Liver (tissue), 9 donors: Measurements from ENCODE around the gene RIT1. TPM values are rescaled to one million over a fixed set of nuclear protein-coding genes. Genes with fewer than 3 reads are reported as not detected.
"Not testable (repeated sequence)": the region's sequence is repeated elsewhere in the genome, so short reads cannot be mapped to it uniquely, and the experiment has no call there.

Source experiments
- DNase-seq: peaks from one replicate; pipeline ENCODE4 v3.0.0-alpha.2; 2017; ENCODE audit warnings: low spot score
- H3K27ac ChIP-seq, 2 donors: one replicate each; pipeline ENCODE4 v1.7.0; 2013; ENCODE audit warnings: inconsistent platforms in 2 of 2, low read length in 2 of 2, control low read depth in 1 of 2, low read depth in 1 of 2, mild to moderate bottlenecking in 1 of 2
- H3K27me3 ChIP-seq, 4 donors: one replicate each; pipeline versions ENCODE4 v1.6.1 to v1.7.0; 2013; ENCODE audit warnings: low read length in 3 of 4, inconsistent platforms in 1 of 4, mild to moderate bottlenecking in 1 of 4, moderate library complexity in 1 of 4; ENCODE audit not compliant: control insufficient read depth in 4 of 4, insufficient read depth in 4 of 4
- H3K36me3 ChIP-seq, 4 donors: one replicate each; pipeline versions ENCODE4 v1.6.1 to v1.7.0; 2013; ENCODE audit warnings: low read length in 3 of 4, mild to moderate bottlenecking in 3 of 4, low read depth in 1 of 4, moderate library complexity in 1 of 4; ENCODE audit not compliant: control insufficient read depth in 4 of 4, insufficient read depth in 3 of 4
- H3K4me1 ChIP-seq, 4 donors: one replicate each; pipeline versions ENCODE4 v1.6.1 to v1.7.0; 2013; ENCODE audit warnings: low read length in 3 of 4, mild to moderate bottlenecking in 3 of 4, moderate library complexity in 1 of 4; ENCODE audit not compliant: control insufficient read depth in 4 of 4, insufficient read depth in 4 of 4
- H3K4me3 ChIP-seq, 3 donors: one replicate each; pipeline versions ENCODE4 v1.6.1 to v1.7.0; 2013; ENCODE audit warnings: low read length in 3 of 3, control low read depth in 1 of 3, low read depth in 1 of 3, mild to moderate bottlenecking in 1 of 3
- H3K9ac ChIP-seq, 2 donors: one replicate each; pipeline ENCODE4 v1.7.0; 2013; ENCODE audit warnings: low read length in 2 of 2, mild to moderate bottlenecking in 2 of 2, moderate library complexity in 2 of 2, control low read depth in 1 of 2, low read depth in 1 of 2
- H3K9me3 ChIP-seq, 4 donors: one replicate each; pipeline versions ENCODE4 v1.6.1 to v1.7.0; 2013; ENCODE audit warnings: low read length in 3 of 4; ENCODE audit not compliant: control insufficient read depth in 4 of 4
- ATF3 ChIP-seq: IDR thresholded peaks from 2 replicates; pipeline ENCODE4 v1.6.1; 2016; ENCODE audit warnings: antibody characterized with exemption
- EGR1 ChIP-seq, 2 donors: IDR thresholded peaks; 2 replicates each; pipeline ENCODE4 v1.6.1; 2016 to 2018; ENCODE audit warnings: antibody characterized with exemption in 2 of 2, low read depth in 2 of 2
- FOXA1 ChIP-seq: IDR thresholded peaks from 2 replicates; pipeline ENCODE4 v1.6.1; 2016; ENCODE audit warnings: antibody characterized with exemption
- HNF4A ChIP-seq, 2 donors: conservative IDR thresholded peaks; 2 replicates each; pipeline ENCODE4 v1.6.1; 2016; ENCODE audit warnings: antibody characterized with exemption in 2 of 2, mild to moderate bottlenecking in 2 of 2
- JUND ChIP-seq, 2 donors: IDR thresholded peaks; 2 replicates each; pipeline ENCODE4 v1.6.1; 2016; ENCODE audit warnings: antibody characterized with exemption in 2 of 2
- RAD21 ChIP-seq, 2 donors: IDR thresholded peaks; 2 replicates each; pipeline ENCODE4 v1.6.1; 2016; ENCODE audit warnings: antibody characterized with exemption in 2 of 2, mild to moderate bottlenecking in 2 of 2
- SP1 ChIP-seq: IDR thresholded peaks from 2 replicates; pipeline ENCODE4 v1.6.1; 2018; ENCODE audit warnings: antibody characterized with exemption, mild to moderate bottlenecking
- YY1 ChIP-seq: IDR thresholded peaks from 2 replicates; pipeline ENCODE4 v1.6.1; 2016; ENCODE audit warnings: antibody characterized with exemption, mild to moderate bottlenecking
- ZBTB33 ChIP-seq: IDR thresholded peaks from 2 replicates; pipeline ENCODE4 v1.6.1; 2016; ENCODE audit warnings: antibody characterized with exemption
- WGBS: extraction: QIAGEN DNeasy Blood & Tissue Kit; methylation state at CpG from one replicate; pipeline ENCODE4 v1.1.7; 2013; 5-methylcytosine and 5-hydroxymethylcytosine counted together
- polyA plus RNA-seq, 2 donors: library from polyadenylated mRNA; stranded (reverse) in 1 of 2; unstranded in 1 of 2; fragments of 200-250 nt in 1 of 2; fragments of >200 nt in 1 of 2; fragmentation: Nextera tagmentation in 1 of 2; extraction: Ambion mirVana in 1 of 2; gene quantifications; one replicate each; pipeline versions ENCODE4 v1.2.1 to v1.2.3, GENCODE V29; 2013 to 2015
- total RNA-seq, 2 donors: library from RNA; depleted of rRNA; stranded (reverse); fragments of >200 nt; gene quantifications; one replicate each; pipeline ENCODE4 v1.2.3, GENCODE V29; 2014
- TF ChIP-seq, protein P1 (sequence below): IDR thresholded peaks from 2 replicates; pipeline ENCODE4 v1.6.1; 2016; ENCODE audit warnings: antibody characterized with exemption
- donor health status: healthy.
- donor health status: healthy.
- donor health status: healthy.
- donor health status: healthy.
- donor health status: healthy.

RIT1 gene
- total and polyA plus RNA-seq, 4 donors = 3.1 to 14.3 (median 8.1) TPM

- TF ChIP-seq ATF3 (no peak), FOXA1 (no peak), RAD21 (IDR thresholded peaks at IDR 0.05) (no peak)
These were observed 13.4 kb downstream of the RIT1 start (continued) for GRCh38 chr1:155897746-155898145.

DNA sequence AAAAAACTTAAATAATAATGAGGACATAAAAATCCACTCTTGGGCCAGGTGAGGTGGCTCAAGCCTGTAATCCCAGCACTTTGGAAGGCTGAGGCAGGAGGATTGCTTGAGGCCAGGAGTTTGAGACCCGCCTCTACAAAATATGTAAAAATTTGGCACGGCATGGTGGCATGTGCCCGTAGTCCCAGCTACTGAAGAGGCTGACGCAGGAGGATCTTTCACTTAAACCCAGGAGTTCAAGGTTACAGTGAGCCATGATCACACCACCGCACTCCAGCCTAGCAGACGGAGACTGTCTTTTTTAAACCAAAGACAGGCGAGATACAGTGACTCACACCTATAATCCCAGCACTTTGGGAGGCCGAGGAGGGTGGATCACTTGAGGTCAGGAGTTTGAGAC lies 14.7 kb downstream of the RIT1 start:
- H3K9ac ChIP-seq, H3K27ac ChIP-seq, H3K4me1 ChIP-seq, H3K4me3 ChIP-seq, DNase-seq, H3K9me3 ChIP-seq, H3K27me3 ChIP-seq: not testable (repeated sequence)
- H3K36me3 ChIP-seq = peaks cover 10 to 27% (median 24%) of the 10 kb centered on the region in 4 donors
- 99% methylated on average over 8 of the region's 8 CpGs for WGBS

- not testable (repeated sequence) for DNase-seq, H3K4me3 ChIP-seq, H3K27me3 ChIP-seq, H3K9me3 ChIP-seq, H3K4me1 ChIP-seq, H3K27ac ChIP-seq, H3K9ac ChIP-seq
- H3K36me3 ChIP-seq = peaks cover 7 to 23% (median 19%) of the 10 kb centered on the region in 4 donors
- WGBS = 95% methylated on average over 6 of the region's 6 CpGs
These were observed 15.5 kb downstream of the RIT1 start for GRCh38 chr1:155895617-155896016.

GRCh38 chr1:155893389-155894142 lies 17.6 kb downstream of the RIT1 start:
- no peak for DNase-seq
- Histone ChIP-seq H3K36me3 (peaks cover 0 to 4% (median 3%) of the 10 kb centered on the region in 4 donors), H3K27ac (peak overlapping the region; percentile 36 to 49), H3K4me1 (no peaks in the 10 kb centered on the region), H3K9me3 (no peaks in the 10 kb centered on the region), H3K27me3 (no peaks in the 10 kb centered on the region), H3K4me3 (no peak overlapping the region), H3K9ac (no peak overlapping the region)
- no peak for TF ChIP-seq HNF4A (conservative IDR thresholded peaks at IDR 0.05)
- peak in 1 of 2 donors; percentile 25 for TF ChIP-seq JUND (IDR thresholded peaks at IDR 0.05)
- TF ChIP-seq SP1 = peak; percentile 12
- WGBS = 63% methylated on average over 10 of the region's 10 CpGs

DNA sequence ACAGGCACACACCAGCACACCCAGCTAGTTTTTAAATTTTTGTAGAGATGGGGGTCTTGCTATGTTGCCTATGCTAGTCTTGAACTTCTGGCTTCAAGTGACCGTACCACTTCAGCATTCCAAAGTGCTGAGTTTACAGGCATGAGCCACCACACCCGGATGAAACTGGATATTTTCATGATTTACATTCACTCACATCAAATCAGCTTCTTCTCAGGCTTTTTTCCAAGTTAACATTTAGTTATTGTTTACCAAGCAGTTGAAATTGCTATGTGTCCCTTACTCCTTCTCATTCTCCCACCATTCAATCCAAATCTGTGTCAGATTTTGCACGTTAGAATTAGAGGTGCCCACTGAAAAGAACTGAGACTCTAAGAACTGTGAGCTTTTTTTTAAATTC lies 18.4 kb downstream of the RIT1 start:
- Histone ChIP-seq H3K27me3 (no peaks in the 10 kb centered on the region), H3K4me3 (no peak overlapping the region), H3K9me3 (no peaks in the 10 kb centered on the region), H3K4me1 (no peaks in the 10 kb centered on the region), H3K36me3 (peaks cover 0 to 4% (median 3%) of the 10 kb centered on the region in 4 donors), H3K27ac (peak overlapping the region in 1 of 2 donors; percentile 36), H3K9ac (no peak overlapping the region)
- no peak for TF ChIP-seq HNF4A (conservative IDR thresholded peaks at IDR 0.05)
- TF ChIP-seq, protein P1, sequence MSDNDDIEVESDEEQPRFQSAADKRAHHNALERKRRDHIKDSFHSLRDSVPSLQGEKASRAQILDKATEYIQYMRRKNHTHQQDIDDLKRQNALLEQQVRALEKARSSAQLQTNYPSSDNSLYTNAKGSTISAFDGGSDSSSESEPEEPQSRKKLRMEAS = no peak
- TF ChIP-seq ATF3 = no peak
- TF ChIP-seq EGR1 (IDR thresholded peaks at IDR 0.05; ENCODE audit: low read depth in 2 of 2) = no peak
- TF ChIP-seq ZBTB33 = no peak
- TF ChIP-seq YY1 = no peak
- WGBS = 69% methylated on average over 3 of the region's 3 CpGs
- DNase-seq = no peak
